Measurements from ENCODE around the gene BAHCC1.

DNA sequence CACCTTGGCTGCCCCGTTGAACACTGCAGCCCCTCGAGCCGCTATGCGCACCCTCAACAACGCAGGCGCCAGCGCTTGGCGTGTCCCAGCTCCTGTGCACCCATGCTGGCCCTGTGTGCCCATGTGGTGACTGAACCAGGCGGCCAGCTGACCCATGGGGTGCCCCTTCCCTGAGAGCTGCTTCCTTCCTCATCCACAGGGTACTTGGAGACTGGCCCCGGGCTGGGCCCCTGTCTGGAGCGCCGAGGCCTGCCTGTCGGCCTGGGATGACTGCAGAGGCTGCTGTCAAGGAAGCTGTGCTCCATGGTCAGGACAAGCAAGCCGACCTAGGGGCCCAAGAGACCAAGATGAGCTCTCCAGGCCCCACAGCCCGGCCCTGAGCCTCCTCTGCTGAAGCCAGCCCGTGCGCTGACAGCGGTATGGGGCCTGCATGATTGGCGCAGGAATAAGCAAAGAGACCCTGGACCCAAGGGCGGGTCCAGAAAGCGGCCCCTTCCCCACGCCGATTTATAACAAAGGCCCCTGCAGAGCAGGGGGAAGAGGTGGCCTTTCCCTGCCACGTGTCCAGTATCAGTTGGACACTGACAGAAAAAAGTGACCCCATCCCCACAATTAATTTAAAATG lies 21.6 kb upstream of the BAHCC1 start:
- TF ChIP-seq, protein P1, sequence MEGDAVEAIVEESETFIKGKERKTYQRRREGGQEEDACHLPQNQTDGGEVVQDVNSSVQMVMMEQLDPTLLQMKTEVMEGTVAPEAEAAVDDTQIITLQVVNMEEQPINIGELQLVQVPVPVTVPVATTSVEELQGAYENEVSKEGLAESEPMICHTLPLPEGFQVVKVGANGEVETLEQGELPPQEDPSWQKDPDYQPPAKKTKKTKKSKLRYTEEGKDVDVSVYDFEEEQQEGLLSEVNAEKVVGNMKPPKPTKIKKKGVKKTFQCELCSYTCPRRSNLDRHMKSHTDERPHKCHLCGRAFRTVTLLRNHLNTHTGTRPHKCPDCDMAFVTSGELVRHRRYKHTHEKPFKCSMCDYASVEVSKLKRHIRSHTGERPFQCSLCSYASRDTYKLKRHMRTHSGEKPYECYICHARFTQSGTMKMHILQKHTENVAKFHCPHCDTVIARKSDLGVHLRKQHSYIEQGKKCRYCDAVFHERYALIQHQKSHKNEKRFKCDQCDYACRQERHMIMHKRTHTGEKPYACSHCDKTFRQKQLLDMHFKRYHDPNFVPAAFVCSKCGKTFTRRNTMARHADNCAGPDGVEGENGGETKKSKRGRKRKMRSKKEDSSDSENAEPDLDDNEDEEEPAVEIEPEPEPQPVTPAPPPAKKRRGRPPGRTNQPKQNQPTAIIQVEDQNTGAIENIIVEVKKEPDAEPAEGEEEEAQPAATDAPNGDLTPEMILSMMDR (IDR thresholded peaks at IDR 0.05; ENCODE audit: extremely low read depth in 1 of 2, insufficient read depth in 1 of 2, low read depth in 1 of 2, low read length in 2 of 2) = no peak
- TF ChIP-seq, protein P2, sequence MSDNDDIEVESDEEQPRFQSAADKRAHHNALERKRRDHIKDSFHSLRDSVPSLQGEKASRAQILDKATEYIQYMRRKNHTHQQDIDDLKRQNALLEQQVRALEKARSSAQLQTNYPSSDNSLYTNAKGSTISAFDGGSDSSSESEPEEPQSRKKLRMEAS (IDR thresholded peaks at IDR 0.05; ENCODE audit: insufficient read depth, insufficient read length) = no peak
- TF ChIP-seq EZH2 (IDR thresholded peaks at IDR 0.05; ENCODE audit: borderline replicate concordance, low read depth, low read length, severe bottlenecking) (no peak), POLR2A (IDR thresholded peaks at IDR 0.05; ENCODE audit: low read depth, low read length) (no peak), POLR2AphosphoS5 (IDR thresholded peaks at IDR 0.05; ENCODE audit: insufficient read depth, low read depth, low read length) (no peak), GATA2 (IDR thresholded peaks at IDR 0.05; ENCODE audit: insufficient read depth, insufficient read length, low read depth, low read length) (no peak), FOS (IDR thresholded peaks at IDR 0.05; ENCODE audit: borderline replicate concordance, insufficient read depth, low read length) (no peak), JUN (IDR thresholded peaks at IDR 0.05; ENCODE audit: borderline replicate concordance, insufficient read depth, insufficient read length, low read depth) (no peak), MYC (IDR thresholded peaks at IDR 0.05; ENCODE audit: low read depth, low read length) (no peak)

All from endothelial cell of umbilical vein (primary cell).